GM12873 (cell line): ENCODE results near the gene BICC1.

Experiments used
- CTCF ChIP-seq: IDR thresholded peaks from 2 replicates; pipeline ENCODE4 v1.5.1; 2012; ENCODE audit warnings: low read depth, mild to moderate bottlenecking, moderate library complexity, low read length, control low read depth; ENCODE audit not compliant: insufficient read depth; ENCODE audit errors: missing control alignments

BICC1 gene

GRCh38 chr10:58674251-58674650, 161.6 kb downstream of the BICC1 start:
- no peak for TF ChIP-seq CTCF

GRCh38 chr10:58675321-58675720, 162.6 kb downstream of the BICC1 start:
- TF ChIP-seq CTCF, result no peak

DNA sequence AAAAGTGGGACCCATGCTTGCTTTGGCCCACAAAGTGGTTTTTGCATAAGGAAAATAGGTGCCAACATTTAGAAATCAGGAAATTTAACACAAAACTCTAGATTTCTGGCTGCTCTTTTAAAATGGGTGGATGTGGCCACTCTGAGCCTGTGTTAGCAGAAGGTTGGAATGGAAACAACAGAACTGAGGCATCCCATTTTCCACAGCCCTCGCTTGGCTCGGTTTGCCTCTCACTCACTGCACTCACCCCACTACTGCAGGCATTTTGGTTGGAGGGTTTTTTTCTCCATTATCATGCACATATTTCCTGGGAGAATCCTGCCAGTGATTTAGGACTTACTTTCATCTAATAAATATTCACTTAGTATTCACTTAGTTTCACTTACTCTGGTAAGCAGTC, 178.9 kb downstream of the BICC1 start:
- TF ChIP-seq CTCF, result no peak

- TF ChIP-seq CTCF, result no peak
Measured at GRCh38 chr10:58693919-58694318, 181.2 kb downstream of the BICC1 start.

DNA sequence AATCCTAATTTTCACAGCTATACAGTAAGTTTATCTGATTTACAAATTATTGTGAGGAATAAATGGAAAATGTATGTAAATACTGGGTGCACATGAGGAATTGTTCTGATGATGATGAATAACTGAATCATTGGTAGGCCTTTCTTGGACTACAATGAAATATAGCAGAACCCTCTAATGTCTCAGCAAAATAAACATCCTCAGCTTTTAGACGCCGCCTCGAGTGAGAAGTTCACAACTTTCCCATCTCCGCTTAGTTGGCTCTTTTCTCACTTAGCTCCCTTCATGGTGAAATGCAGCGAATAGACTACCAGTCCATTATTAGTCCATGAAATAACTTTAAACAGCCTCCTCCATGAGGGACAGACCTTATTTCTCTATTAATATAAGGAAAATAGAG, 182.3 kb downstream of the BICC1 start:
- no peak for TF ChIP-seq CTCF

GRCh38 chr10:58696736-58697135, 184.1 kb downstream of the BICC1 start:
- no peak for TF ChIP-seq CTCF

GRCh38 chr10:58697691-58698090, 185.0 kb downstream of the BICC1 start:
- TF ChIP-seq CTCF, result no peak

GRCh38 chr10:58698777-58699356, 186.2 kb downstream of the BICC1 start:
- TF ChIP-seq CTCF, result no peak
